Memory B cell (primary cell): ENCODE results near the gene GUCA2A.

Experiments
- ATAC-seq: fragments of 150-1000 bp; cut with Tn5 transposase; 2 replicates; pipeline ENCODE4 v1.10.0; 2021; ENCODE audit warnings: low read depth, mild to moderate bottlenecking, moderate library complexity
- DNase-seq, 2 donors: peaks; one replicate each; pipeline ENCODE4 v3.0.0; 2022; ENCODE audit warnings: low spot score in 2 of 2
- H3K27ac Mint-ChIP-seq: one replicate; pipeline ENCODE4 v1.8.0; 2022; ENCODE audit warnings: mild to moderate bottlenecking, moderate library complexity, mixed read lengths
- H3K27me3 Mint-ChIP-seq: one replicate; pipeline ENCODE4 v1.8.0; 2022; ENCODE audit warnings: mixed read lengths
- H3K36me3 Mint-ChIP-seq: one replicate; pipeline ENCODE4 v1.8.0; 2022; ENCODE audit warnings: mild to moderate bottlenecking, mixed read lengths
- H3K4me1 Mint-ChIP-seq: one replicate; pipeline ENCODE4 v1.8.0; 2022; ENCODE audit warnings: mixed read lengths
- H3K4me3 Mint-ChIP-seq: one replicate; pipeline ENCODE4 v1.8.0; 2022; ENCODE audit warnings: mild to moderate bottlenecking, moderate library complexity, mixed read lengths
- H3K9me3 Mint-ChIP-seq: one replicate; pipeline ENCODE4 v1.8.0; 2022; ENCODE audit warnings: mixed read lengths

GUCA2A gene

GRCh38 chr1:42171679-42172266 lies 7.2 kb upstream of the GUCA2A start:
- Mint-ChIP-seq H3K27ac (no peak overlapping the region), H3K36me3 (peaks cover under 1% of the 10 kb centered on the region), H3K4me3 (no peak overlapping the region), H3K4me1 (no peaks in the 10 kb centered on the region), H3K9me3 (no peaks in the 10 kb centered on the region), H3K27me3 (no peaks in the 10 kb centered on the region)
- DNase-seq (no peak), ATAC-seq (no peak)

GRCh38 chr1:42170779-42171621 lies 6.5 kb upstream of the GUCA2A start:
- no peak overlapping the region for H3K27ac Mint-ChIP-seq
- no peaks in the 10 kb centered on the region for H3K9me3 Mint-ChIP-seq
- ATAC-seq (no peak), DNase-seq (no peak)
- H3K36me3 Mint-ChIP-seq: no peaks in the 10 kb centered on the region
- peaks cover 6% of the 10 kb centered on the region for H3K27me3 Mint-ChIP-seq
- H3K4me3 Mint-ChIP-seq: no peak overlapping the region
- no peaks in the 10 kb centered on the region for H3K4me1 Mint-ChIP-seq

DNA sequence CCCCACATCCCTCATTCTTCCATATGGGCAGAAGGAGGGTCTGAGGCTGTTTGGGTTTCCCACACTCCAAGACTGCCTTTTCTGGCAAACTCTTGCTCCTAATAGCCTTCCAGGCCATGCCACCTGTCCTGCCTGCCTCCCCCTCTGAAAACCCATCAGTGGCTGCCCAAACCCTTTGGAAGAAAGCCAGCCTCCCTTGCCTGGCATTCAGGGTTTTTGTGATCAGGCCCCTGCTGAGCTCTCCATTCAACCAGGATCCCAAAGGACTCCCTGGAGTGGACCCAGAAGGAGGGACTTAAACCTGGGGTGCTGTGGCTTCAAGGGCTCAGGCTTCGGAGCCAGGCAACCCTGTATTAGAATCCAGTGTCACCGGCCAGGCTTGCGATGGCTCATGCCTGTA lies 4.2 kb upstream of the GUCA2A start:
- Mint-ChIP-seq H3K4me3 (no peak overlapping the region), H3K9me3 (no peaks in the 10 kb centered on the region), H3K36me3 (no peaks in the 10 kb centered on the region), H3K27me3 (peaks cover 8% of the 10 kb centered on the region), H3K27ac (no peak overlapping the region), H3K4me1 (no peaks in the 10 kb centered on the region)
- DNase-seq (no peak), ATAC-seq (no peak)

DNA sequence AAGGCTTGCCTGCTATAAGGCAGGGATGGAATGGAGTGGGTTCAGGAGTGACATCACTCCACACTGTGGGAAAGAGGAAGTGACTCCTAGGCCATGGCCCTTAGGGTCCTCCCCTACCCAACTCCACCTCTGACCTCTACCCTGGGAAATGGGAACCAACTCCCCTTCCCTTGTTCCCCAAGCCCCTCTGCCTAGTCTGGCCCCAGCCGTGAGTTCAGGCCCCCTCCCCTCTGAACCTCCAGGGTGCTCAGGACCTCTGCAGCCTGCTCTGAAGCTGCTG lies 3.8 kb upstream of the GUCA2A start:
- ATAC-seq (no peak), DNase-seq (no peak)
- Mint-ChIP-seq H3K4me1 (no peaks in the 10 kb centered on the region), H3K27me3 (peaks cover 11% of the 10 kb centered on the region), H3K9me3 (no peaks in the 10 kb centered on the region), H3K36me3 (no peaks in the 10 kb centered on the region), H3K4me3 (no peak overlapping the region), H3K27ac (no peak overlapping the region)

- H3K4me3 Mint-ChIP-seq: no peak overlapping the region
- no peaks in the 10 kb centered on the region for H3K4me1 Mint-ChIP-seq
- DNase-seq (no peak), ATAC-seq (no peak)
- no peak overlapping the region for H3K27ac Mint-ChIP-seq
- H3K36me3 Mint-ChIP-seq: no peaks in the 10 kb centered on the region
- no peaks in the 10 kb centered on the region for H3K9me3 Mint-ChIP-seq
- H3K27me3 Mint-ChIP-seq: peaks cover 13% of the 10 kb centered on the region
These were observed 3.3 kb upstream of the GUCA2A start for GRCh38 chr1:42167611-42168390.

DNA sequence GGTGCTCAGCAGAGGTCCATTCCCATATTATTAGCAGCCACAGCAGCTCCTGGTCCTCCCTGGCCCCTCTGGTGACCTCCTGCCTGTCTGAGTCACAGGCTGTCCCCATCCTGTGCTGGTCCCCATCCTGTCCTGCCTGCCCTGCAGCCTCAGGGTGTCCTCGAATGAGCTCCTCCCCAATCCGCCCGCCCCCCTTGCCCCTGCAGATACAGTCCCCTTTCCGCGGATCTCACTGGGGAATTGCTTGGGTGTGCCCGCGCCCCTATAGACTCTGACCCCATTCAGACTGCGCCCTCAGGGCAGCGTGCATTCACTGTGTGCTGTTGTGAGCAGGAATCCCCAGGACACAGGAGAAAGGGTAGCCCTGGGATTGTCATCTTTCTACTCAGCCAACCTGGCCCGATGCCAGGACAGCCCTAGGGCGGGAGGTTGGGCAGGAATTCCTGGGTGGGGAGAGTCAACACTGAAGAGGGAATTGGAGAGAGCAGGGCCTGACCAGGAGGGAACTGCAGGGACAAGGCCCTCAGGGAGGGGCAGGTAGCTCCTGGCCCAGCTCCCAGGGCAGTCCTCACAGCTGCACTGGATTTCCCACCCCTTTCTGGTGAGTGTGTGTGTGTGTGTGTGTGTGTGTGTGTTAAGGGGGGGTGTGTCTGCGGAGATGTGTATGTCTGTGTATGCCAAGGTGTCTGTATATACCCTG lies 1.1 kb upstream of the GUCA2A start:
- Mint-ChIP-seq H3K4me1 (no peaks in the 10 kb centered on the region), H3K27ac (no peak overlapping the region), H3K4me3 (no peak overlapping the region), H3K27me3 (peaks cover 19% of the 10 kb centered on the region), H3K9me3 (peaks cover 8% of the 10 kb centered on the region), H3K36me3 (peaks cover 2% of the 10 kb centered on the region)
- ATAC-seq (no peak), DNase-seq (no peak)

GRCh38 chr1:42163536-42164503 lies 725 bp downstream of the GUCA2A start:
- no peak overlapping the region for H3K27ac Mint-ChIP-seq
- H3K36me3 Mint-ChIP-seq: peaks cover 2% of the 10 kb centered on the region
- peaks cover 19% of the 10 kb centered on the region for H3K27me3 Mint-ChIP-seq
- no peaks in the 10 kb centered on the region for H3K4me1 Mint-ChIP-seq
- H3K9me3 Mint-ChIP-seq: peaks cover 10% of the 10 kb centered on the region
- ATAC-seq (no peak), DNase-seq (no peak)
- H3K4me3 Mint-ChIP-seq: no peak overlapping the region

DNA sequence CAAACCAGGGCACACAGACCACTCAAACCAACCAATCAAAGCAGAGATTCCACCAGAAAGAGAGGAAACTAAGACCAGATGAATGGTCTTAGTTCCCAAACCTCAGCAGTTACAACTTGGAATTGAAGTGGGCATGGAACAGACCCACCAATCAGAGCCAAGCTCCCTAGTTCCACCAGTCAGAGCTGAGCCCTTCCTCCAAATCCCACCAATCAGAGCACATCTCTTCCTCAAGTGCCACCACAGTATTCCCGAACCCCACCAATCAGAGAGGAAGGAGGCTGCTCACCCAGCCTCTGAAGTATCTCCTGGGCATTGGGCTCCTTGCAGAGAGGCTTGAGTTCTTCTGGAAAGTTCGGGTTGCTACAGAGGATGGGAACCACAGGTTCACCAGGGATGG lies 1.4 kb downstream of the GUCA2A start:
- ATAC-seq (no peak), DNase-seq (no peak)
- Mint-ChIP-seq H3K36me3 (peaks cover 2% of the 10 kb centered on the region), H3K27me3 (peaks cover 19% of the 10 kb centered on the region), H3K4me1 (no peaks in the 10 kb centered on the region), H3K27ac (no peak overlapping the region), H3K9me3 (peaks cover 10% of the 10 kb centered on the region), H3K4me3 (no peak overlapping the region)

DNA sequence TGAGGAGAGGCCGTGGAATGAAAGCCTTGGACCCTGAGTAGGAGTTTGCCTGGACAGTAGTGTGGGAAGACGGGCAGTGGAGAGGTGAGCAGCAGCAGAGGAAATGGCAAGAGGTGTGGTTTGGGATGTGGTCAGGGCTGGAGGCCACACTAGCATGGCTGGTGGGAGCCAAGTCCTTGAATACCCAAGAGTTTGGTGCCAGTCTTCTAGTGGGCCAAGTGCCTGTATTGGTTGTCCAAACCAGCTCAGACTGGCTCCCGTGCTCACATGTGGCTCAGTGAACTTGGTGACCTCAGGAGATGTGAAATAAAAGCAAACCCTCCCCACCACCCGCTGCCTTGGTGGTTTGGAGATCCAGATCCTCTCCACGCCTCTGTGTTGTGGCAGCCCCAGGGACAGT lies 2.4 kb downstream of the GUCA2A start:
- Mint-ChIP-seq H3K27me3 (peaks cover 19% of the 10 kb centered on the region), H3K4me1 (no peaks in the 10 kb centered on the region), H3K9me3 (peaks cover 10% of the 10 kb centered on the region), H3K36me3 (peaks cover 2% of the 10 kb centered on the region), H3K4me3 (no peak overlapping the region), H3K27ac (no peak overlapping the region)
- DNase-seq: no peak
- ATAC-seq: no peak

- peaks cover 2% of the 10 kb centered on the region for H3K36me3 Mint-ChIP-seq
- peaks cover 11% of the 10 kb centered on the region for H3K27me3 Mint-ChIP-seq
- H3K4me1 Mint-ChIP-seq: no peaks in the 10 kb centered on the region
- ATAC-seq: no peak
- H3K27ac Mint-ChIP-seq: no peak overlapping the region
- H3K4me3 Mint-ChIP-seq: no peak overlapping the region
- H3K9me3 Mint-ChIP-seq: peaks cover 10% of the 10 kb centered on the region
- DNase-seq: no peak
These were observed 6.4 kb downstream of the GUCA2A start for GRCh38 chr1:42158189-42158588.

DNA sequence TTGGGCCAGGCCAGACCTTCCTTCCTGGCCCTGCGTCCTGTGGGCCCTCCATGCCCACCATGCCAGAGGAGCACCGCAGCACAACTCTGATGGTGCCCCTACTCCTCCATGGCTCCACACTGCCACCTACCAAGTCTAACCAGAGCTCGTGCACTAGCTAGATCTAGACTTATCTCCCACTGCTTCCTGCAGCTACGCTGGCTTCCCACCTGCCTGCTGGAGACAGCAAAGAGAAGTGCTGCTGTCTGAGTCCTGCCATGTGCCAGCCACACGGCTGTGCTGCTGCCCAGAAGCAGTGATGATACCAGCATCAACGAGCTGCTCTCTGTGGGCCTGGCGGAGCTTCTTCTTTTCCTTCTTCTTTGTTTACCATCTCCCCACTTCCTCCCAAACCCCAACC lies 6.9 kb downstream of the GUCA2A start:
- Mint-ChIP-seq H3K4me1 (no peaks in the 10 kb centered on the region), H3K36me3 (peaks cover 2% of the 10 kb centered on the region), H3K27ac (no peak overlapping the region), H3K4me3 (no peak overlapping the region), H3K27me3 (peaks cover 10% of the 10 kb centered on the region), H3K9me3 (peaks cover 10% of the 10 kb centered on the region)
- ATAC-seq: no peak
- no peak for DNase-seq

DNA sequence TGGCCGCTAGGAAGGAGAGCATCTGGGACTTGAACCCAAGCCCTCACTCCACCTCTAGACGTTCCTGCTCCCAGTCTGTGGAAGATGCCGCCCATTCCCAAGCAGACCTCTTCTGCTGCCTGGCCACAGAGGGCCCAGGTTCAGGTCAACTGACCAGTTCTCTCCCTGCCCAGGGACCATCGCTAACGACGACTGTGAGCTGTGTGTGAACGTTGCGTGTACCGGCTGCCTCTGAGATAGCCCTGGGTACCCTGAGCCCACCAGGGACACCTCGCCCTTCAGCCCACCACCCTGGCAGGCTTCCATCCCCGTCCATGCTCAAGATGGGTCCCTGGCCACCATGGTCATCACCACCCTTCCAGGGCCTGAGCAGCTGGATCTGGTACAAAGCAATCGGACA lies 9.2 kb downstream of the GUCA2A start:
- ATAC-seq (no peak), DNase-seq (no peak)
- Mint-ChIP-seq H3K9me3 (no peaks in the 10 kb centered on the region), H3K4me3 (no peak overlapping the region), H3K27ac (no peak overlapping the region), H3K36me3 (no peaks in the 10 kb centered on the region), H3K27me3 (peaks cover 10% of the 10 kb centered on the region), H3K4me1 (no peaks in the 10 kb centered on the region)

DNA sequence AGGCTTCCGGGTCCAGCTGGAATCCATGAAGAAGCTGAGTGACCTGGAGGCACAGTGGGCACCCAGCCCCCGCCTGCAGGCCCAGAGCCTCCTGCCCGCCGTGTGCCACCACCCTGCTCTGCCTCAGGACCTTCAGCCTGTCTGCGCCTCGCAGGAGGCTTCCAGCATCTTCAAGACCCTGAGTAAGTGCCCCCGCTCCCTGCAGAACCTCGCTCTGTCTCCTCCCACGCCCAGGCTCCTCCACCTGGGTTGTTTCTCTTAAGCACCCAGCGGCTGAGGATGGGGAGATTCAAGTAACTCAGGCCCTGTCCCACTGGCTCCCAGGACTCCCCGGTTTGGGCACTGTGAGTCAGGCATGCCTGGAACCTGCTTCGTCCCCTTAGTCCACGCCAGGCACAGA lies 9.9 kb downstream of the GUCA2A start:
- Mint-ChIP-seq H3K4me1 (no peaks in the 10 kb centered on the region), H3K36me3 (no peaks in the 10 kb centered on the region), H3K27ac (no peak overlapping the region), H3K27me3 (peaks cover 14% of the 10 kb centered on the region), H3K9me3 (no peaks in the 10 kb centered on the region), H3K4me3 (no peak overlapping the region)
- ATAC-seq (no peak), DNase-seq (no peak)
